ENCODE measurements around the gene UXT.
"Not testable (repeated sequence)": the region's sequence is repeated elsewhere in the genome, so short reads cannot be mapped to it uniquely, and the experiment has no call there.

Gene UXT

DNA sequence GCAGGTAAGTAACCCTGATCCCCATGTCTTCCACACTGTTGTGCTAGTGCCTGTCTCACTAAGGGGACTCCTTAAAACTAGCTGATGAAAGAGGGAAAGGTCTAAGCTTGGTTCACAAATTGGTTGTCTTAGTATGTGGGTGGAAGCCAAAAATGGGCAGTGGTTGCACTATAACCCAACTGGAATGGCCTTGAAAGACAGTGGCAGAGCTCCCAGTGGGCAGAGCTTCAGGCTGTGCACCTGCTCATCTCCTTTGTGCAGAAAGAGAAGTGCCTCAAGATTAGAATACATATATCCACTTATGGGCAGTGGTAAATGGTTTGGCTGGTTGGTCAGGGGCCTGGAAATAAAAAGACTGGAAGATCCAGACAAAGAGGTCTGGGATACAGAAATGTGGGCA lies 46.6 kb downstream of the UXT start:
- DNase-seq, result no peak

DNA sequence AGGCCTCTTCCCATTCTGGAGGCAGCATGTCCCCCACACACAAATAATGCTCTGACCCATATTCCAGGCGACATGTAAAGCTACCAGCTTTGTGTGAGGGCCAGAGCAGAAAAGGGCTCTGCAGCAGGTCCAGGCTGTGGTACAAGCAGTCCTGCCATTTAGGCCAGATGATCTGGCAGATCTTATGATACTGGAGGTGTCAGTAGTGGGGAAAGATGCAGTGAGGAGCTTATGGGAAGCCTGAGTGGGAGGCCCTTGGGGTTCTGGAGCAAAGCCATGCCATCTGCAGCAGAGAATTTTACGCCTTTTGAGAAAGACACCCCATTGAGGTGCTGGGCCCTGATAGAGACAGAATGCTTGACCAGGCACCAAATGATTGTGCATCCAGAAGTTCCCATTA lies 47.1 kb downstream of the UXT start:
- no peak for DNase-seq

GRCh38 chrX:47611489-47611888 lies 47.5 kb downstream of the UXT start:
- DNase-seq, result no peak

- no peak for DNase-seq
Observed at GRCh38 chrX:47610511-47610910, 48.5 kb downstream of the UXT start.

DNA sequence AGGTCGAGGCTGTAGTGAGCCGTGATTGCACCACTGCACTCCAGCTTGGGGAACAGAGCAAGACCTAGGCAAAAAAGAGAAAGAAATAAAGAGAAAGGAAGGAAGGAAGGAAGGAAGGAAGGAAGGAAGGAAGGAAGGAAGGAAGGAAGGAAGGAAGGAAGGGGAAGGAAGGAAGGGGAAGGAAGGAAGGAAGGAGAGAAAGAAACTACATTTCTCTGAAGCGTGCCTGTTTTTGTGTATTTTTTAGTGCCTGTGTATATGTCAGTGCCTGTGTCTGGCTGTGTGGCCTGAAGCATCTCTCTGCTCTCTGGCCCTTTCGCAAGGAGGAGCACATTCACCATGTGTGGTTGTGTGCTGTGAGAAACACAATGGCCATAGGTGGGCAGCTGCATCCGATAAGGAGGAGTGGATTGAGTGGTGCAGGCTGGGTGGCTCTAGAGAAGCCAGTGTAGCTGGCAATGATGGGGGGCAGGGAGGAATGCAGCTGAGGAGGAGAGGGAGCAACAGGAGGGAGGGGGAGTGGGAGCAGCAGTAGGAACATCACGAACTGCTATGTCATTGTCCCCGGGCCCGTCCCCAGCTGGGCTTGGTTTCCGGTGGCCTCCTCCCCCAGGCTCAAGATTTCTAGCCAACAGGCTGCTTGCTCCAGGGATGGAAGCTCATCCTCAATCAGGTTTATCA lies 50.7 kb downstream of the UXT start:
- no peak for DNase-seq

- no peak for DNase-seq
Observed at GRCh38 chrX:47607091-47607490, 51.9 kb downstream of the UXT start.

DNA sequence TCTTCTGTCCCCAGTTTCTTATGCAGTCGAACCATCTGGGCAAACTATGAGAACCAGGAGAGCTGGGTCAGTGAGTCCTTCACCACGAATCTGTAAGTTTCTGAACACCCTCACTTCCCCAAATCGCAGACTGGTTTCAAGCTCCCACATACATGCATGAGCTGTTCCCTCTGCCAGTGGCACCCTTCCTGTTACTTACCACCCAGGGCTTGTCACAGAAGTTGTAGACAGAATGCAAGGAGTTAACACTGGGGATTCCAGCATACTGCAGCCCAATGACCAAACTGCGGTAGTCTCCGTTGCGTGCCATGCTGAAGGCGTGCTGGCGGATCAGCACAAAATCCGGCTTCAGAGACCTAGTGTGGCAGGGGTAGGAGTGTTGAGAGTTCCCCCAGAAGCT lies 54.0 kb downstream of the UXT start:
- no peak for DNase-seq

GRCh38 chrX:47603125-47603524 lies 55.9 kb downstream of the UXT start:
- DNase-seq, result not testable (repeated sequence)
